ENCODE results near the gene SETD1A.

DNA sequence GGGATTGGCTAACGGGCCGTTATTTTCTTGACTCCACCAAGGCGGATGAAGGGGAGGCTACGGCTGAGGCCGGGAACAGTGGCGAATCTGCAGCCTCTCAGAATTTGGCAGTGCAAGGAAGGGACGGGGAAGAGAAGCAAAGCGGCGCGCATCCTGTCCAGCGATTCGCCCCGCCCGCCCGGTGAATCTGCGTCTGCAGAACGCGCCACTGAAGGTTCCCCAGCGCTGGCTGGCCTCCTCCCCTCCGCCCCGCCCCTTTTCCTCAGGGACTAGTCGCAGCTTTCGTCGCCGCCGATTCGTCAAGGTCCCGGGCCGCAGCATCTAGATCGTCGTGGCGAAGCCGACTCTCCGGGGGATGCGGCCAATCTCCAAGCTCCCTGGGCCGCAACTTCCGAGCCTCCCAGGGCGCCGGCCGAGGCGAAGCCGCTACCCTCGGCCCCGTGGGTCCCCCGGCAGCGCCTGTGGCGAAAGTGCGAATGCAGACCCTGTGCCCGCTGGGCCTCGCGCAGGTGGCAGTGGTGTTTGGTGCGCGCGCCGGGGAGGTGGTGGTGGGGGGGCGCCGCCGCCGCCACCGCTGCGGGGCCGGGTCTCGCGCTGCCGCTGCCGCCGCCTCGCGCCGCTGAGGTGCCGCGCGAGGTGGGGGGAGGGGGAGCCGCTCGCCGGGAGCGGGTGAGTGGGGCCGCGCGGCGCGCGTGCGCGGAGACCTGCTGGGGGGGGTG is at the start of gene SETD1A:
- TF ChIP-seq, protein P1, sequence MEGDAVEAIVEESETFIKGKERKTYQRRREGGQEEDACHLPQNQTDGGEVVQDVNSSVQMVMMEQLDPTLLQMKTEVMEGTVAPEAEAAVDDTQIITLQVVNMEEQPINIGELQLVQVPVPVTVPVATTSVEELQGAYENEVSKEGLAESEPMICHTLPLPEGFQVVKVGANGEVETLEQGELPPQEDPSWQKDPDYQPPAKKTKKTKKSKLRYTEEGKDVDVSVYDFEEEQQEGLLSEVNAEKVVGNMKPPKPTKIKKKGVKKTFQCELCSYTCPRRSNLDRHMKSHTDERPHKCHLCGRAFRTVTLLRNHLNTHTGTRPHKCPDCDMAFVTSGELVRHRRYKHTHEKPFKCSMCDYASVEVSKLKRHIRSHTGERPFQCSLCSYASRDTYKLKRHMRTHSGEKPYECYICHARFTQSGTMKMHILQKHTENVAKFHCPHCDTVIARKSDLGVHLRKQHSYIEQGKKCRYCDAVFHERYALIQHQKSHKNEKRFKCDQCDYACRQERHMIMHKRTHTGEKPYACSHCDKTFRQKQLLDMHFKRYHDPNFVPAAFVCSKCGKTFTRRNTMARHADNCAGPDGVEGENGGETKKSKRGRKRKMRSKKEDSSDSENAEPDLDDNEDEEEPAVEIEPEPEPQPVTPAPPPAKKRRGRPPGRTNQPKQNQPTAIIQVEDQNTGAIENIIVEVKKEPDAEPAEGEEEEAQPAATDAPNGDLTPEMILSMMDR (conservative IDR thresholded peaks at IDR 0.05): no peak
- peak; percentile 39; the same call in 1 of the 2 replicates for TF ChIP-seq ZFX (IDR thresholded peaks at IDR 0.05)
